RWPE2 (cell line): ENCODE results near the gene NRDC.
A peak's percentile ranks its signal among the peaks of the same experiment; 100 is the strongest.

Source experiments
- ATAC-seq: fragments of 200-7000 bp; cut with Tn5 transposase; 3 replicates; pipeline ENCODE4 v1.9.1; 2021; ENCODE audit warnings: low read depth
- DNase-seq: peaks from one replicate; pipeline ENCODE4 v3.0.0-alpha.2; 2020; ENCODE audit warnings: low spot score
- H3K27ac ChIP-seq: fragments of 450-650 bp; 2 replicates; pipeline ENCODE4 v1.5.1; 2017; ENCODE audit warnings: mild to moderate bottlenecking; ENCODE audit not compliant: poor library complexity, severe bottlenecking
- H3K27me3 ChIP-seq: fragments of 250-450 bp; sonication (Bioruptor Pico); 2 replicates; pipeline ENCODE4 v1.5.1; 2021; ENCODE audit warnings: mild to moderate bottlenecking, moderate library complexity; ENCODE audit not compliant: insufficient read depth, poor library complexity, severe bottlenecking
- H3K36me3 ChIP-seq: fragments of 250-450 bp; sonication (Bioruptor Pico); 2 replicates; pipeline ENCODE4 v1.5.1; 2020; ENCODE audit warnings: low read depth, mild to moderate bottlenecking, moderate library complexity
- H3K4me1 ChIP-seq: fragments of 250-450 bp; sonication (Bioruptor Pico); 2 replicates; pipeline ENCODE4 v1.5.1; 2021; ENCODE audit warnings: mild to moderate bottlenecking, moderate library complexity; ENCODE audit not compliant: insufficient read depth, poor library complexity, severe bottlenecking
- H3K4me3 ChIP-seq: fragments of 250-450 bp; sonication (Bioruptor Pico); 2 replicates; pipeline ENCODE4 v1.5.1; 2021; ENCODE audit warnings: mild to moderate bottlenecking, moderate library complexity; ENCODE audit not compliant: severe bottlenecking
- H3K9me3 ChIP-seq: fragments of 250-450 bp; sonication (Bioruptor Pico); 2 replicates; pipeline ENCODE4 v1.5.1; 2021; ENCODE audit warnings: mild to moderate bottlenecking, moderate library complexity; ENCODE audit not compliant: severe bottlenecking
- CTCF ChIP-seq: fragments of 450-650 bp; IDR thresholded peaks from one replicate; pipeline ENCODE4 v1.5.1; 2017; ENCODE audit warnings: mild to moderate bottlenecking, moderate library complexity; ENCODE audit not compliant: poor library complexity, severe bottlenecking

The NRDC gene

GRCh38 chr1:51878616-51879336 lies at the start of gene NRDC:
Gene NRDC (minus strand): TSS chr1:51878727. CDS start chr1:51878615, 112 bp downstream.
- no peaks in the 10 kb centered on the region for H3K27me3 ChIP-seq
- DNase-seq (peak; percentile 99), ATAC-seq (peak; percentile 92)
- no peaks in the 10 kb centered on the region for H3K9me3 ChIP-seq
- no peak for TF ChIP-seq CTCF
- H3K4me3 ChIP-seq: peak within 1 kb of the TSS; percentile 88
- H3K4me1 ChIP-seq: peaks cover 20% of the 10 kb centered on the region
- H3K36me3 ChIP-seq: peaks cover 25% of the 10 kb centered on the region
- peak within 1 kb of the TSS; percentile 83 for H3K27ac ChIP-seq

GRCh38 chr1:51927029-51927428 lies 48.5 kb upstream of the NRDC start:
- H3K4me1 ChIP-seq: no peaks in the 10 kb centered on the region
- H3K9me3 ChIP-seq: no peaks in the 10 kb centered on the region
- no peak overlapping the region for H3K27ac ChIP-seq
- no peaks in the 10 kb centered on the region for H3K36me3 ChIP-seq
- DNase-seq: no peak
- TF ChIP-seq CTCF: no peak
- H3K27me3 ChIP-seq: no peaks in the 10 kb centered on the region
- no peak overlapping the region for H3K4me3 ChIP-seq
- ATAC-seq: no peak

GRCh38 chr1:51926171-51926812 lies 47.8 kb upstream of the NRDC start:
- H3K4me1 ChIP-seq: no peaks in the 10 kb centered on the region
- peak; percentile 21 for TF ChIP-seq CTCF
- no peak overlapping the region for H3K27ac ChIP-seq
- no peaks in the 10 kb centered on the region for H3K9me3 ChIP-seq
- DNase-seq (no peak), ATAC-seq (peak; percentile 46; the same call in 1 of the 3 replicates)
- H3K27me3 ChIP-seq: no peaks in the 10 kb centered on the region
- no peak overlapping the region for H3K4me3 ChIP-seq
- H3K36me3 ChIP-seq: no peaks in the 10 kb centered on the region

GRCh38 chr1:51924455-51924854 lies 45.9 kb upstream of the NRDC start:
- no peak for TF ChIP-seq CTCF
- no peaks in the 10 kb centered on the region for H3K9me3 ChIP-seq
- peaks cover 6% of the 10 kb centered on the region for H3K4me1 ChIP-seq
- no peak overlapping the region for H3K4me3 ChIP-seq
- DNase-seq (no peak), ATAC-seq (peak; percentile 22; the same call in 1 of the 3 replicates)
- H3K27ac ChIP-seq: no peak overlapping the region
- H3K27me3 ChIP-seq: no peaks in the 10 kb centered on the region
- H3K36me3 ChIP-seq: no peaks in the 10 kb centered on the region

- TF ChIP-seq CTCF: no peak
- DNase-seq (no peak), ATAC-seq (no peak)
- no peak overlapping the region for H3K4me3 ChIP-seq
- peaks cover 6% of the 10 kb centered on the region for H3K4me1 ChIP-seq
- no peak overlapping the region for H3K27ac ChIP-seq
- H3K9me3 ChIP-seq: no peaks in the 10 kb centered on the region
- peaks cover 3% of the 10 kb centered on the region; the same call in 1 of the 2 replicates for H3K36me3 ChIP-seq
- H3K27me3 ChIP-seq: no peaks in the 10 kb centered on the region
Measured at GRCh38 chr1:51922040-51922439, 43.5 kb upstream of the NRDC start.
